HEK293T (cell line): ENCODE measurements around the gene TMEM151B.

Experiments
- CTCF ChIA-PET: fragments of 350-600 bp; formaldehyde crosslinking; extraction: SDS; loops from one replicate; lab custom pipeline; 2021; ENCODE audit warnings: antibody characterized with exemption, inconsistent platforms; lab: Yijun Ruan, JAX
- POLR2A ChIA-PET: fragments of 350-600 bp; formaldehyde crosslinking; extraction: SDS; loops from one replicate; lab custom pipeline; 2020; ENCODE audit warnings: antibody characterized with exemption, inconsistent platforms; lab: Yijun Ruan, JAX
- DNase-seq: peaks from one replicate; pipeline ENCODE4 v3.0.0; 2012; ENCODE audit warnings: mixed read lengths; ENCODE audit errors: extremely low spot score
- ARNT ChIP-seq: fragments of 450-650 bp; IDR thresholded peaks from 2 replicates; pipeline ENCODE4 v1.6.1; 2017; ENCODE audit warnings: mild to moderate bottlenecking
- BHLHE40 ChIP-seq: fragments of 450-650 bp; IDR thresholded peaks from 2 replicates; pipeline ENCODE4 v1.6.1; 2016; ENCODE audit warnings: mild to moderate bottlenecking, moderate library complexity, borderline replicate concordance
- CTBP1 ChIP-seq: fragments of 450-650 bp; IDR thresholded peaks from 2 replicates; pipeline ENCODE4 v1.6.1; 2016; ENCODE audit warnings: borderline replicate concordance
- ELF4 ChIP-seq: fragments of 450-650 bp; IDR thresholded peaks from 2 replicates; pipeline ENCODE4 v1.6.1; 2017; ENCODE audit warnings: antibody characterized with exemption
- FOXA1 ChIP-seq: fragments of 450-650 bp; IDR thresholded peaks from 2 replicates; pipeline ENCODE4 v1.6.1; 2016; ENCODE audit warnings: mild to moderate bottlenecking
- FOXK2 ChIP-seq: fragments of 450-650 bp; IDR thresholded peaks from 2 replicates; pipeline ENCODE4 v1.6.1; 2016; ENCODE audit warnings: mild to moderate bottlenecking
- FOXM1 ChIP-seq: fragments of 450-650 bp; IDR thresholded peaks from 2 replicates; pipeline ENCODE4 v1.6.1; 2017; ENCODE audit warnings: mild to moderate bottlenecking, borderline replicate concordance
- HDGF ChIP-seq: fragments of 450-650 bp; IDR thresholded peaks from 2 replicates; pipeline ENCODE4 v1.6.1; 2017; ENCODE audit warnings: antibody characterized with exemption, borderline replicate concordance
- L3MBTL2 ChIP-seq: fragments of 450-650 bp; conservative IDR thresholded peaks from 2 replicates; pipeline ENCODE4 v1.6.1; 2016; ENCODE audit warnings: mild to moderate bottlenecking
- LEF1 ChIP-seq: fragments of 450-650 bp; IDR thresholded peaks from 2 replicates; pipeline ENCODE4 v1.6.1; 2017; ENCODE audit warnings: mild to moderate bottlenecking, borderline replicate concordance
- NFRKB ChIP-seq: fragments of 450-650 bp; IDR thresholded peaks from 2 replicates; pipeline ENCODE4 v1.6.1; 2016; ENCODE audit warnings: mild to moderate bottlenecking, moderate library complexity
- PKNOX1 ChIP-seq: fragments of 450-650 bp; IDR thresholded peaks from 2 replicates; pipeline ENCODE4 v1.6.1; 2016
- SP1 ChIP-seq: fragments of 450-650 bp; IDR thresholded peaks from 2 replicates; pipeline ENCODE4 v1.6.1; 2017
- SUZ12 ChIP-seq: fragments of 450-650 bp; IDR thresholded peaks from 2 replicates; pipeline ENCODE4 v1.6.1; 2016; ENCODE audit warnings: mild to moderate bottlenecking
- TARDBP ChIP-seq: fragments of 450-650 bp; IDR thresholded peaks from 2 replicates; pipeline ENCODE4 v1.6.1; 2016
- ZNF384 ChIP-seq: fragments of 450-650 bp; IDR thresholded peaks from 2 replicates; pipeline ENCODE4 v1.6.1; 2016

TMEM151B gene

GRCh38 chr6:44332585-44332984, 62.3 kb downstream of the TMEM151B start:
- no peak for DNase-seq
- ChIA-PET CTCF (interaction anchor here (0.7 to 1.7 kb wide), 5 partner anchors 10 to 268 kb away, joined by 3 to 5 read pairs (median 3); partner anchors contain the start of genes AARS2 and SPATS1), POLR2A (interaction anchor here (0.9 kb wide), 1 partner anchor 20 kb away, joined by 4 read pairs; the partner anchor contains the start of gene AARS2)
- TF ChIP-seq HDGF, result no peak
- TF ChIP-seq SP1, result no peak
- TF ChIP-seq L3MBTL2, result no peak
- no peak for TF ChIP-seq NFRKB
- TF ChIP-seq CTBP1, result no peak
- no peak for TF ChIP-seq PKNOX1
- no peak for TF ChIP-seq LEF1
- no peak for TF ChIP-seq FOXA1
- no peak for TF ChIP-seq SUZ12
- no peak for TF ChIP-seq BHLHE40
- TF ChIP-seq TARDBP, result no peak
- no peak for TF ChIP-seq ELF4
- no peak for TF ChIP-seq ZNF384
- TF ChIP-seq FOXM1, result no peak
- TF ChIP-seq FOXK2, result no peak
- no peak for TF ChIP-seq ARNT

- DNase-seq, result no peak
- POLR2A ChIA-PET, result interaction anchor here (1.3 kb wide), 1 partner anchor 86 kb away, joined by 3 read pairs; the partner anchor contains the start of gene HSP90AB1
- TF ChIP-seq FOXA1 (no peak), FOXM1 (no peak), NFRKB (no peak), FOXK2 (no peak), ZNF384 (no peak), SP1 (no peak), HDGF (no peak), ELF4 (no peak), LEF1 (no peak), L3MBTL2 (no peak), CTBP1 (no peak), PKNOX1 (no peak), ARNT (no peak), TARDBP (no peak), BHLHE40 (no peak), SUZ12 (no peak)
- CTCF ChIA-PET, result interaction anchor here (0.7 to 1.1 kb wide), 4 partner anchors 9 to 19 kb away, joined by 3 to 5 read pairs (median 4); partner anchors contain the start of gene SPATS1
Observed at GRCh38 chr6:44333273-44333919, 63.1 kb downstream of the TMEM151B start.

GRCh38 chr6:44333942-44334341, 63.7 kb downstream of the TMEM151B start:
- TF ChIP-seq CTBP1 (no peak), FOXA1 (no peak), ELF4 (no peak), BHLHE40 (no peak)
- no peak for DNase-seq
- ChIA-PET CTCF (no interaction called here), POLR2A (interaction anchor here (1.3 kb wide), 1 partner anchor 87 kb away, joined by 3 read pairs; the partner anchor contains the start of gene HSP90AB1)

- no peak for DNase-seq
- no peak for TF ChIP-seq FOXM1
- TF ChIP-seq FOXK2, result no peak
- TF ChIP-seq TARDBP, result no peak
- no peak for TF ChIP-seq L3MBTL2
- TF ChIP-seq BHLHE40, result no peak
- TF ChIP-seq LEF1, result no peak
- TF ChIP-seq NFRKB, result no peak
- no peak for TF ChIP-seq HDGF
- TF ChIP-seq CTBP1, result no peak
- TF ChIP-seq SUZ12, result no peak
- TF ChIP-seq SP1, result no peak
- no peak for TF ChIP-seq FOXA1
- TF ChIP-seq PKNOX1, result no peak
- no peak for TF ChIP-seq ELF4
- TF ChIP-seq ARNT, result no peak
- TF ChIP-seq ZNF384, result no peak
- CTCF ChIA-PET, result interaction anchor here (0.6 to 5.7 kb wide), 3 partner anchors 31 to 211 kb away, joined by 3 to 46 read pairs (median 4); no protein-coding TSS in a partner anchor
- POLR2A ChIA-PET, result interaction anchor here (0.9 to 1.0 kb wide), 3 partner anchors 52 to 89 kb away, joined by 3 to 4 read pairs (median 4); partner anchors contain the start of genes CDC5L, HSP90AB1 and SLC35B2
Observed at GRCh38 chr6:44335631-44336030, 65.4 kb downstream of the TMEM151B start.

GRCh38 chr6:44338228-44339122, 68.2 kb downstream of the TMEM151B start:
- DNase-seq, result peak; percentile 74
- CTCF ChIA-PET, result interaction anchor here (0.8 to 5.7 kb wide), 6 partner anchors 9 to 82 kb away, joined by 4 to 46 read pairs (median 8); partner anchors contain the start of genes AARS2 and TMEM151B
- TF ChIP-seq LEF1 (no peak), ZNF384 (no peak), SUZ12 (no peak), HDGF (no peak), FOXA1 (no peak), ELF4 (no peak), PKNOX1 (no peak), L3MBTL2 (no peak)
- POLR2A ChIA-PET, result interaction anchor here (0.5 to 1.7 kb wide), 5 partner anchors 24 to 92 kb away, joined by 3 to 6 read pairs (median 5); partner anchors contain the start of genes AARS2, HSP90AB1 and SLC35B2
